HCT116 (cell line): ENCODE data around the gene SOD3. TPM values are rescaled to one million over a fixed set of nuclear protein-coding genes. Genes with fewer than 3 reads are reported as not detected.

ENCODE experiments used
- ATAC-seq: fragments of 200-7000 bp; cut with Tn5 transposase; 2 replicates; pipeline ENCODE4 v1.9.1; 2020; ENCODE audit warnings: mild to moderate bottlenecking, moderate library complexity
- BruUV-seq: library from RNA; stranded (reverse); fragments of 400-500 nt; replicated peaks from 2 replicates; lab custom pipeline; 2021; lab: Mats Ljungman, UMichigan
- CTCF ChIA-PET: fragments of 300-600 bp; sonication (Branson Sonifier 250); formaldehyde crosslinking; loops from one replicate; lab custom pipeline; 2021; ENCODE audit warnings: antibody characterized with exemption; lab: Charles Lee
- POLR2A ChIA-PET: fragments of 300-600, 350-600 bp; sonication (Branson Sonifier 250); formaldehyde crosslinking; loops from one replicate; lab custom pipeline; 2021; ENCODE audit warnings: antibody characterized with exemption; lab: Charles Lee
- RAD21 ChIA-PET, 2 experiments: fragments of 300-600 bp; sonication (Branson Sonifier 250); formaldehyde crosslinking; loops; one replicate each; lab custom pipeline; 2023; ENCODE audit warnings: low total read pairs in 2 of 2; ENCODE audit not compliant: uncharacterized antibody in 2 of 2, unreplicated experiment in 2 of 2, low non-redundant PET in 1 of 2; lab: Charles Lee
- DNase-seq: peaks from one replicate; pipeline ENCODE4 v3.0.0-alpha.2; 2010; ENCODE audit warnings: low read depth, low spot score
- H2AFZ ChIP-seq: fragments of 200-600 bp; shearing (Covaris generic), sonication (generic); 2 replicates; pipeline ENCODE4 v1.6.1; 2017; ENCODE audit warnings: low read depth, mixed run types, mixed read lengths, antibody characterized with exemption, low read length; ENCODE audit not compliant: poor library complexity, severe bottlenecking
- H3K27ac ChIP-seq: 2 replicates; pipeline ENCODE4 v1.5.1; 2012; ENCODE audit warnings: low read depth, low read length
- H3K27me3 ChIP-seq: fragments of 200-600 bp; sonication (generic); 2 replicates; pipeline ENCODE4 v1.6.1; 2016; ENCODE audit warnings: mixed run types, low read length, mixed read lengths; ENCODE audit not compliant: insufficient read depth
- H3K36me3 ChIP-seq, 2 experiments: fragments of 200-500 bp in 1 of 2; fragments of 200-600 bp in 1 of 2; sonication (Bioruptor generic) in 1 of 2; sonication (generic) in 1 of 2; 2 replicates each; pipeline versions ENCODE4 v1.5.1 to v1.6.1; 2014 to 2016; ENCODE audit warnings: low read length in 2 of 2, inconsistent platforms in 1 of 2, mixed read lengths in 1 of 2, mixed run types in 1 of 2; ENCODE audit not compliant: insufficient read depth in 2 of 2, control insufficient read depth in 1 of 2
- H3K4me1 ChIP-seq, 2 experiments: fragments of 200-600 bp in 1 of 2; sonication (generic) in 1 of 2; 2 replicates each; pipeline versions ENCODE4 v1.5.1 to v1.6.1; 2012 to 2017; ENCODE audit warnings: low read length in 2 of 2, inconsistent platforms in 1 of 2, mild to moderate bottlenecking in 1 of 2, mixed read lengths in 1 of 2, mixed run types in 1 of 2, moderate library complexity in 1 of 2; ENCODE audit not compliant: insufficient read depth in 2 of 2, control insufficient read depth in 1 of 2
- H3K4me2 ChIP-seq: fragments of 200-600 bp; sonication (generic); 2 replicates; pipeline ENCODE4 v1.6.1; 2017; ENCODE audit warnings: mixed run types, low read length, mixed read lengths
- H3K4me3 ChIP-seq, 2 experiments: fragments of 200-600 bp in 1 of 2; sonication (generic) in 1 of 2; replicated peaks in 1 of 2; 2 replicates each; pipeline ENCODE4 v1.5.1; 2011 to 2016; ENCODE audit warnings: low read length in 2 of 2, control low read depth in 1 of 2, low read depth in 1 of 2, mild to moderate bottlenecking in 1 of 2, mixed read lengths in 1 of 2, mixed run types in 1 of 2
- H3K79me2 ChIP-seq: fragments of 200-600 bp; sonication (generic); 2 replicates; pipeline ENCODE4 v1.6.1; 2017; ENCODE audit warnings: mild to moderate bottlenecking, mixed run types, low read length, moderate library complexity, mixed read lengths; ENCODE audit not compliant: insufficient read depth
- H3K9ac ChIP-seq: fragments of 200-600 bp; sonication (generic); 2 replicates; pipeline ENCODE4 v1.6.1; 2016; ENCODE audit warnings: low read length, mixed read lengths
- H3K9me2 ChIP-seq: fragments of 200-600 bp; sonication (generic), shearing (Covaris generic); 2 replicates; pipeline ENCODE4 v1.6.1; 2017; ENCODE audit warnings: mixed run types, mild to moderate bottlenecking, moderate library complexity; ENCODE audit not compliant: insufficient read depth
- H3K9me3 ChIP-seq, 2 experiments: fragments of 200-500 bp in 1 of 2; fragments of 200-600 bp in 1 of 2; sonication (Bioruptor generic) in 1 of 2; sonication (generic) in 1 of 2; 2 replicates each; pipeline ENCODE4 v1.6.1; 2014 to 2017; ENCODE audit warnings: low read length in 2 of 2, mixed read lengths in 2 of 2, inconsistent platforms in 1 of 2, low read depth in 1 of 2, mild to moderate bottlenecking in 1 of 2, mixed run types in 1 of 2, moderate library complexity in 1 of 2; ENCODE audit not compliant: control insufficient read depth in 1 of 2, insufficient read depth in 1 of 2
- H4K20me1 ChIP-seq: fragments of 200-600 bp; sonication (generic), shearing (Covaris generic); 2 replicates; pipeline ENCODE4 v1.6.1; 2017; ENCODE audit warnings: mixed run types, mild to moderate bottlenecking, moderate library complexity; ENCODE audit not compliant: insufficient read depth
- CBX3 ChIP-seq: IDR thresholded peaks from 2 replicates; pipeline ENCODE4 v1.6.1; 2012; ENCODE audit warnings: low read depth
- CEBPB ChIP-seq: IDR thresholded peaks from 2 replicates; pipeline ENCODE4 v1.6.1; 2012; ENCODE audit warnings: low read depth
- EGR1 ChIP-seq: IDR thresholded peaks from 2 replicates; pipeline ENCODE4 v1.6.1; 2012; ENCODE audit warnings: low read depth
- ELF1 ChIP-seq: IDR thresholded peaks from 2 replicates; pipeline ENCODE4 v1.6.1; 2012; ENCODE audit warnings: low read depth, borderline replicate concordance
- EZH2phosphoT487 ChIP-seq: fragments of 200-600 bp; IDR thresholded peaks from 2 replicates; pipeline ENCODE4 v1.6.1; 2018; ENCODE audit warnings: antibody characterized with exemption, borderline replicate concordance
- FOSL1 ChIP-seq: IDR thresholded peaks from 2 replicates; pipeline ENCODE4 v1.6.1; 2012; ENCODE audit warnings: low read depth
- POLR2A ChIP-seq: IDR thresholded peaks from 2 replicates; pipeline ENCODE4 v1.7.0; 2011; ENCODE audit warnings: borderline replicate concordance; ENCODE audit not compliant: insufficient read depth, insufficient read length; ENCODE audit errors: extremely low read depth
- SIN3A ChIP-seq: IDR thresholded peaks from 2 replicates; pipeline ENCODE4 v1.6.1; 2012; ENCODE audit warnings: low read depth
- SP1 ChIP-seq: IDR thresholded peaks from 2 replicates; pipeline ENCODE4 v1.6.1; 2012; ENCODE audit warnings: low read depth
- SRF ChIP-seq: IDR thresholded peaks from 2 replicates; pipeline ENCODE4 v1.6.1; 2012; ENCODE audit warnings: low read depth
- TCF7L2 ChIP-seq: IDR thresholded peaks from 2 replicates; pipeline ENCODE4 v1.7.0; 2011; ENCODE audit warnings: borderline replicate concordance, inconsistent platforms; ENCODE audit not compliant: insufficient read depth, insufficient read length; ENCODE audit errors: extremely low read depth
- YY1 ChIP-seq: IDR thresholded peaks from 2 replicates; pipeline ENCODE4 v1.6.1; 2011; ENCODE audit warnings: low read length, low read depth, moderate library complexity, mild to moderate bottlenecking; ENCODE audit not compliant: insufficient replicate concordance; ENCODE audit errors: extremely low read depth
- ZFX ChIP-seq: fragments of 450-650 bp; IDR thresholded peaks from 2 replicates; pipeline ENCODE4 v1.6.1; 2017
- ZNF274 ChIP-seq: fragments of 200-500 bp; sonication (Bioruptor generic); IDR thresholded peaks from 2 replicates; pipeline ENCODE4 v1.6.1; 2014; ENCODE audit warnings: mild to moderate bottlenecking, low read depth, low read length, inconsistent platforms
- intact Hi-C: fragments of 100-400 bp; cut with micrococcal nuclease; formaldehyde crosslinking; loops from 2 replicates; pipeline ENCODE4 v1.10.0; 2022
- total RNA-seq: library from RNA; stranded (reverse); gene quantifications from one replicate; pipeline ENCODE4 v1.2.1, GENCODE V29; 2021; ENCODE audit not compliant: unreplicated experiment
- TF ChIP-seq, protein P1 (sequence below): IDR thresholded peaks from 2 replicates; pipeline ENCODE4 v1.6.1; 2011; ENCODE audit warnings: mild to moderate bottlenecking, low read length, moderate library complexity; ENCODE audit not compliant: insufficient replicate concordance; ENCODE audit errors: extremely low read depth
- TF ChIP-seq, protein P2 (sequence below): IDR thresholded peaks from 2 replicates; pipeline ENCODE4 v1.6.1; 2012
- TF ChIP-seq, protein P3 (sequence below): IDR thresholded peaks from 2 replicates; pipeline ENCODE4 v1.6.1; 2012; ENCODE audit warnings: low read depth
- TF ChIP-seq, protein P4 (sequence below): IDR thresholded peaks from 2 replicates; pipeline ENCODE4 v1.6.1; 2012

The SOD3 gene
- total RNA-seq, 1 experiment from 2014 or later = 0.25 TPM

DNA sequence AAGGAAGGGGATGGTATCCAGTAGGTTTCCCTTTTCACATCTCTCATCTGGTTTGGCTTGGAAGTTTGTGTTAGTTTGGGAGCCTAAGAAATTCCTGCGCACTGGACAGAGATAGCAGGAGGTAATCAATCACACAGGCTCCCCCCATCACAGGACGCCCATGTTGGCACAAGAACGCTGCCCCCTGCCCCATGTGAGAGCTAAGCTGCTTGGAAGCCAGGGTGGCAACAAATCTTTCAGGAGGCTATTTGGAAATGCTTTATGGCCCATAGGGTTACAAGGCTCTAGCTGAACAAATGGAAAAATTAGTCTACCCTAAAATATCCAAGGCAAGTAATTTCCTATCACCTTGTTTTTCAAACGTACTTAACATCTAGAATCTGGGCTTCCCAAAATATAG lies 54.0 kb downstream of the SOD3 start:
- POLR2A ChIA-PET = no interaction called here
- Histone ChIP-seq H2AFZ (no peak overlapping the region), H3K36me3 (no peaks in the 10 kb centered on the region), H3K4me1 (peaks cover 0 to 8% of the 10 kb centered on the region in 2 experiments; a peak in 2 of 4 replicates), H3K79me2 (no peaks in the 10 kb centered on the region), H3K9me2 (no peaks in the 10 kb centered on the region), H4K20me1 (no peaks in the 10 kb centered on the region), H3K27me3 (no peaks in the 10 kb centered on the region), H3K4me3 (no peak overlapping the region), H3K27ac (no peak overlapping the region), H3K4me2 (no peak overlapping the region), H3K9ac (no peak overlapping the region), H3K9me3 (no peaks in the 10 kb centered on the region)
- no TSS peak for BruUV-seq
- CTCF ChIA-PET = no interaction called here
- DNase-seq (no peak), ATAC-seq (no peak)
- intact Hi-C loops = no loop called here
- RAD21 ChIA-PET = no interaction called here
- TF ChIP-seq SRF = no peak
- TF ChIP-seq POLR2A = no peak
- TF ChIP-seq FOSL1 = no peak
- TF ChIP-seq, protein P1, sequence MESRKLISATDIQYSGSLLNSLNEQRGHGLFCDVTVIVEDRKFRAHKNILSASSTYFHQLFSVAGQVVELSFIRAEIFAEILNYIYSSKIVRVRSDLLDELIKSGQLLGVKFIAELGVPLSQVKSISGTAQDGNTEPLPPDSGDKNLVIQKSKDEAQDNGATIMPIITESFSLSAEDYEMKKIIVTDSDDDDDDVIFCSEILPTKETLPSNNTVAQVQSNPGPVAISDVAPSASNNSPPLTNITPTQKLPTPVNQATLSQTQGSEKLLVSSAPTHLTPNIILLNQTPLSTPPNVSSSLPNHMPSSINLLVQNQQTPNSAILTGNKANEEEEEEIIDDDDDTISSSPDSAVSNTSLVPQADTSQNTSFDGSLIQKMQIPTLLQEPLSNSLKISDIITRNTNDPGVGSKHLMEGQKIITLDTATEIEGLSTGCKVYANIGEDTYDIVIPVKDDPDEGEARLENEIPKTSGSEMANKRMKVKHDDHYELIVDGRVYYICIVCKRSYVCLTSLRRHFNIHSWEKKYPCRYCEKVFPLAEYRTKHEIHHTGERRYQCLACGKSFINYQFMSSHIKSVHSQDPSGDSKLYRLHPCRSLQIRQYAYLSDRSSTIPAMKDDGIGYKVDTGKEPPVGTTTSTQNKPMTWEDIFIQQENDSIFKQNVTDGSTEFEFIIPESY = no peak
- TF ChIP-seq TCF7L2 = no peak
- TF ChIP-seq, protein P2, sequence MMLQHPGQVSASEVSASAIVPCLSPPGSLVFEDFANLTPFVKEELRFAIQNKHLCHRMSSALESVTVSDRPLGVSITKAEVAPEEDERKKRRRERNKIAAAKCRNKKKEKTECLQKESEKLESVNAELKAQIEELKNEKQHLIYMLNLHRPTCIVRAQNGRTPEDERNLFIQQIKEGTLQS = no peak
- TF ChIP-seq SP1 = no peak
- TF ChIP-seq SIN3A = no peak
- TF ChIP-seq, protein P3, sequence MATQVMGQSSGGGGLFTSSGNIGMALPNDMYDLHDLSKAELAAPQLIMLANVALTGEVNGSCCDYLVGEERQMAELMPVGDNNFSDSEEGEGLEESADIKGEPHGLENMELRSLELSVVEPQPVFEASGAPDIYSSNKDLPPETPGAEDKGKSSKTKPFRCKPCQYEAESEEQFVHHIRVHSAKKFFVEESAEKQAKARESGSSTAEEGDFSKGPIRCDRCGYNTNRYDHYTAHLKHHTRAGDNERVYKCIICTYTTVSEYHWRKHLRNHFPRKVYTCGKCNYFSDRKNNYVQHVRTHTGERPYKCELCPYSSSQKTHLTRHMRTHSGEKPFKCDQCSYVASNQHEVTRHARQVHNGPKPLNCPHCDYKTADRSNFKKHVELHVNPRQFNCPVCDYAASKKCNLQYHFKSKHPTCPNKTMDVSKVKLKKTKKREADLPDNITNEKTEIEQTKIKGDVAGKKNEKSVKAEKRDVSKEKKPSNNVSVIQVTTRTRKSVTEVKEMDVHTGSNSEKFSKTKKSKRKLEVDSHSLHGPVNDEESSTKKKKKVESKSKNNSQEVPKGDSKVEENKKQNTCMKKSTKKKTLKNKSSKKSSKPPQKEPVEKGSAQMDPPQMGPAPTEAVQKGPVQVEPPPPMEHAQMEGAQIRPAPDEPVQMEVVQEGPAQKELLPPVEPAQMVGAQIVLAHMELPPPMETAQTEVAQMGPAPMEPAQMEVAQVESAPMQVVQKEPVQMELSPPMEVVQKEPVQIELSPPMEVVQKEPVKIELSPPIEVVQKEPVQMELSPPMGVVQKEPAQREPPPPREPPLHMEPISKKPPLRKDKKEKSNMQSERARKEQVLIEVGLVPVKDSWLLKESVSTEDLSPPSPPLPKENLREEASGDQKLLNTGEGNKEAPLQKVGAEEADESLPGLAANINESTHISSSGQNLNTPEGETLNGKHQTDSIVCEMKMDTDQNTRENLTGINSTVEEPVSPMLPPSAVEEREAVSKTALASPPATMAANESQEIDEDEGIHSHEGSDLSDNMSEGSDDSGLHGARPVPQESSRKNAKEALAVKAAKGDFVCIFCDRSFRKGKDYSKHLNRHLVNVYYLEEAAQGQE = no peak
- no peak for TF ChIP-seq ZNF274
- no peak for TF ChIP-seq CEBPB
- no peak for TF ChIP-seq ZFX
- TF ChIP-seq ELF1 = no peak
- TF ChIP-seq EZH2phosphoT487 = no peak
- no peak for TF ChIP-seq EGR1
- TF ChIP-seq, protein P4, sequence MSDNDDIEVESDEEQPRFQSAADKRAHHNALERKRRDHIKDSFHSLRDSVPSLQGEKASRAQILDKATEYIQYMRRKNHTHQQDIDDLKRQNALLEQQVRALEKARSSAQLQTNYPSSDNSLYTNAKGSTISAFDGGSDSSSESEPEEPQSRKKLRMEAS = no peak
- TF ChIP-seq YY1 = no peak
- TF ChIP-seq CBX3 = no peak
- TF ChIP-seq, all 23 proteins: peak for 0
